Mesenchymal stem cell (in vitro differentiated cells and primary cell): ENCODE results near the gene MRPL1.

Source experiments
- DNase-seq: peaks from one replicate; pipeline ENCODE4 v3.0.0-alpha.2; 2013
- H2AFZ ChIP-seq: one replicate; pipeline ENCODE4 v1.6.1; 2013; ENCODE audit warnings: low read depth, mild to moderate bottlenecking, control low read depth, inconsistent platforms, low read length, moderate library complexity
- H2AK5ac ChIP-seq: 2 replicates; pipeline ENCODE4 v1.6.1; 2013; ENCODE audit warnings: low read length, moderate library complexity, mild to moderate bottlenecking, inconsistent platforms; ENCODE audit not compliant: severe bottlenecking
- H2BK120ac ChIP-seq: one replicate; pipeline ENCODE4 v1.6.1; 2013; ENCODE audit warnings: low read depth, mild to moderate bottlenecking, inconsistent platforms, low read length, moderate library complexity
- H2BK12ac ChIP-seq, 2 experiments: one replicate each; pipeline ENCODE4 v1.6.1; 2013; ENCODE audit warnings: inconsistent platforms in 2 of 2, low read length in 2 of 2, mild to moderate bottlenecking in 2 of 2, moderate library complexity in 2 of 2, control low read depth in 1 of 2
- H2BK15ac ChIP-seq: one replicate; pipeline ENCODE4 v1.6.1; 2013; ENCODE audit warnings: mild to moderate bottlenecking, low read depth, inconsistent platforms; ENCODE audit not compliant: poor library complexity, severe bottlenecking
- H2BK5ac ChIP-seq: 2 replicates; pipeline ENCODE4 v1.6.1; 2013; ENCODE audit warnings: low read depth, mild to moderate bottlenecking, low read length, control low read depth, inconsistent platforms; ENCODE audit not compliant: poor library complexity, severe bottlenecking
- H3K14ac ChIP-seq, 2 experiments: one replicate each; pipeline ENCODE4 v1.6.1; 2013; ENCODE audit warnings: inconsistent platforms in 2 of 2, low read length in 2 of 2, control low read depth in 1 of 2, mild to moderate bottlenecking in 1 of 2, moderate library complexity in 1 of 2
- H3K18ac ChIP-seq, 2 experiments: one replicate each; pipeline ENCODE4 v1.6.1; 2013; ENCODE audit warnings: inconsistent platforms in 2 of 2, low read length in 2 of 2, control low read depth in 1 of 2, low read depth in 1 of 2, mild to moderate bottlenecking in 1 of 2
- H3K23ac ChIP-seq, 2 experiments: one replicate each; pipeline ENCODE4 v1.6.1; 2013; ENCODE audit warnings: inconsistent platforms in 2 of 2, low read length in 2 of 2, mild to moderate bottlenecking in 2 of 2, moderate library complexity in 2 of 2, control low read depth in 1 of 2
- H3K27ac ChIP-seq: 2 replicates; pipeline ENCODE4 v1.5.1; 2013; ENCODE audit warnings: mild to moderate bottlenecking, moderate library complexity, low read length, control low read depth, inconsistent platforms; ENCODE audit not compliant: poor library complexity, severe bottlenecking
- H3K27me3 ChIP-seq, 2 experiments: 2 replicates each; pipeline versions ENCODE4 v1.6.1 to v1.7.0; 2013; ENCODE audit warnings: low read length in 2 of 2, mild to moderate bottlenecking in 2 of 2, moderate library complexity in 2 of 2, control low read depth in 1 of 2, inconsistent platforms in 1 of 2; ENCODE audit not compliant: control insufficient read depth in 1 of 2, insufficient read depth in 1 of 2
- H3K36me3 ChIP-seq, 2 experiments: 2 replicates each; pipeline versions ENCODE4 v1.6.1 to v1.7.0; 2013; ENCODE audit warnings: low read length in 2 of 2, control low read depth in 1 of 2, inconsistent platforms in 1 of 2, low read depth in 1 of 2, mild to moderate bottlenecking in 1 of 2; ENCODE audit not compliant: insufficient read depth in 2 of 2, control insufficient read depth in 1 of 2
- H3K4ac ChIP-seq, 2 experiments: one replicate each; pipeline ENCODE4 v1.6.1; 2013; ENCODE audit warnings: inconsistent platforms in 2 of 2, low read length in 2 of 2, mild to moderate bottlenecking in 2 of 2, moderate library complexity in 2 of 2, control low read depth in 1 of 2, low read depth in 1 of 2
- H3K4me1 ChIP-seq: 2 replicates; pipeline ENCODE4 v1.6.1; 2013; ENCODE audit warnings: low read depth, low read length, control low read depth; ENCODE audit not compliant: control insufficient read depth, insufficient read depth
- H3K4me2 ChIP-seq: 2 replicates; pipeline ENCODE4 v1.6.1; 2013; ENCODE audit warnings: low read length, mild to moderate bottlenecking, inconsistent platforms; ENCODE audit not compliant: poor library complexity, severe bottlenecking
- H3K4me3 ChIP-seq, 2 experiments: 2 replicates each; pipeline versions ENCODE4 v1.5.1 to v1.7.0; 2013; ENCODE audit warnings: low read length in 2 of 2, mild to moderate bottlenecking in 2 of 2, control low read depth in 1 of 2, low read depth in 1 of 2; ENCODE audit not compliant: insufficient read depth in 1 of 2
- H3K79me1 ChIP-seq: replicated peaks from 2 replicates; pipeline ENCODE4 v1.6.1; 2013; ENCODE audit warnings: mild to moderate bottlenecking, control low read depth, low read length, inconsistent platforms; ENCODE audit not compliant: poor library complexity, severe bottlenecking
- H3K9ac ChIP-seq: 2 replicates; pipeline ENCODE4 v1.7.0; 2013; ENCODE audit warnings: mild to moderate bottlenecking, low read length, moderate library complexity
- H3K9me3 ChIP-seq: 2 replicates; pipeline ENCODE4 v1.7.0; 2013; ENCODE audit warnings: mild to moderate bottlenecking, low read length; ENCODE audit not compliant: control insufficient read depth
- H4K8ac ChIP-seq: one replicate; pipeline ENCODE4 v1.6.1; 2013; ENCODE audit warnings: inconsistent platforms, mild to moderate bottlenecking, low read length, moderate library complexity
- H4K91ac ChIP-seq: one replicate; pipeline ENCODE4 v1.6.1; 2013; ENCODE audit warnings: mild to moderate bottlenecking, low read length, inconsistent platforms
- WGBS: methylation state at CpG from one replicate; pipeline ENCODE4 v1.1.7; 2013; ENCODE audit warnings: mixed read lengths; 5-methylcytosine and 5-hydroxymethylcytosine counted together

The MRPL1 gene

GRCh38 chr4:77881460-77882295 lies 19.0 kb downstream of the MRPL1 start:
- Histone ChIP-seq H3K36me3 (peaks cover 13 to 46% of the 10 kb centered on the region in 2 experiments), H2AK5ac (no peak overlapping the region), H4K8ac (no peak overlapping the region), H2BK15ac (no peak overlapping the region), H3K4me3 (no peak overlapping the region), H2AFZ (no peak overlapping the region), H3K27me3 (no peaks in the 10 kb centered on the region), H3K4me2 (no peak overlapping the region), H3K9ac (no peak overlapping the region), H2BK5ac (no peak overlapping the region), H3K4ac (no peak overlapping the region), H2BK120ac (no peak overlapping the region), H3K23ac (no peak overlapping the region), H3K14ac (no peak overlapping the region), H3K79me1 (peaks cover 27% of the 10 kb centered on the region), H2BK12ac (no peak overlapping the region), H3K18ac (no peak overlapping the region), H3K4me1 (peaks cover 4% of the 10 kb centered on the region), H4K91ac (no peak overlapping the region), H3K27ac (no peak overlapping the region), H3K9me3 (no peaks in the 10 kb centered on the region)
- WGBS = 67% methylated on average over 7 of the region's 8 CpGs
- peak; percentile 52 for DNase-seq

GRCh38 chr4:77893451-77893850 lies 30.8 kb downstream of the MRPL1 start:
- Histone ChIP-seq H2BK120ac (no peak overlapping the region), H3K36me3 (peaks cover 4 to 49% of the 10 kb centered on the region in 2 experiments), H3K4me1 (no peaks in the 10 kb centered on the region), H3K4me3 (no peak overlapping the region), H3K4me2 (no peak overlapping the region), H3K18ac (no peak overlapping the region), H2BK12ac (no peak overlapping the region), H3K14ac (no peak overlapping the region), H3K27ac (no peak overlapping the region), H3K4ac (no peak overlapping the region), H3K9me3 (no peaks in the 10 kb centered on the region), H2BK5ac (no peak overlapping the region), H2AK5ac (no peak overlapping the region), H2AFZ (no peak overlapping the region), H3K23ac (no peak overlapping the region), H2BK15ac (no peak overlapping the region), H4K8ac (no peak overlapping the region), H4K91ac (no peak overlapping the region), H3K79me1 (peaks cover 3% of the 10 kb centered on the region), H3K9ac (no peak overlapping the region), H3K27me3 (no peaks in the 10 kb centered on the region)
- no peak for DNase-seq
- 100% methylated on average over 2 of the region's 2 CpGs for WGBS

GRCh38 chr4:77899607-77900006 lies 37.0 kb downstream of the MRPL1 start:
- peaks cover 0 to 42% of the 10 kb centered on the region in 2 experiments for H3K36me3 ChIP-seq
- H3K4ac ChIP-seq = no peak overlapping the region
- H3K23ac ChIP-seq = no peak overlapping the region
- H3K79me1 ChIP-seq = peaks cover 8% of the 10 kb centered on the region
- H3K14ac ChIP-seq = no peak overlapping the region
- no peak overlapping the region for H2BK12ac ChIP-seq
- H3K27me3 ChIP-seq = no peaks in the 10 kb centered on the region
- H3K9me3 ChIP-seq = no peaks in the 10 kb centered on the region
- peak; percentile 7 for DNase-seq
- H3K4me1 ChIP-seq = no peaks in the 10 kb centered on the region
- H3K9ac ChIP-seq = no peak overlapping the region
- no peak overlapping the region for H3K4me2 ChIP-seq
- H2BK5ac ChIP-seq = no peak overlapping the region
- no peak overlapping the region for H2BK120ac ChIP-seq
- no peak overlapping the region for H2AK5ac ChIP-seq
- no peak overlapping the region for H2AFZ ChIP-seq
- H3K27ac ChIP-seq = no peak overlapping the region
- H4K8ac ChIP-seq = no peak overlapping the region
- H2BK15ac ChIP-seq = no peak overlapping the region
- H3K4me3 ChIP-seq = no peak overlapping the region
- H4K91ac ChIP-seq = no peak overlapping the region
- 98% methylated on average over 1 of the region's 1 CpG for WGBS
- no peak overlapping the region for H3K18ac ChIP-seq

- no peak overlapping the region for H2BK15ac ChIP-seq
- no peak overlapping the region for H2AK5ac ChIP-seq
- no peaks in the 10 kb centered on the region for H3K4me1 ChIP-seq
- H3K27ac ChIP-seq = no peak overlapping the region
- peaks cover 10% of the 10 kb centered on the region for H3K79me1 ChIP-seq
- H3K4ac ChIP-seq = no peak overlapping the region
- no peak for DNase-seq
- no peaks in the 10 kb centered on the region for H3K27me3 ChIP-seq
- no peak overlapping the region for H3K23ac ChIP-seq
- H3K4me3 ChIP-seq = no peak overlapping the region
- no peak overlapping the region for H2BK120ac ChIP-seq
- H3K4me2 ChIP-seq = no peak overlapping the region
- H3K9me3 ChIP-seq = no peaks in the 10 kb centered on the region
- no peak overlapping the region for H4K91ac ChIP-seq
- H2AFZ ChIP-seq = no peak overlapping the region
- peaks cover 0 to 17% of the 10 kb centered on the region in 2 experiments for H3K36me3 ChIP-seq
- no peak overlapping the region for H3K9ac ChIP-seq
- H2BK5ac ChIP-seq = no peak overlapping the region
- no peak overlapping the region for H3K14ac ChIP-seq
- no CpG with 5 or more reads among the region's 1 CpG for WGBS
- H4K8ac ChIP-seq = no peak overlapping the region
- H2BK12ac ChIP-seq = no peak overlapping the region
- H3K18ac ChIP-seq = no peak overlapping the region
Observed at GRCh38 chr4:77903186-77903585, 40.6 kb downstream of the MRPL1 start.
